ENCODE results near the gene LPIN1. TPM values are rescaled to one million over a fixed set of nuclear protein-coding genes. Genes with fewer than 3 reads are reported as not detected.

LPIN1 gene
- total and polyA plus RNA-seq, 2 of the 8 experiments (the other 6 are each of a cell fraction or from before 2014, with no cell fraction given), result 4.3 to 9.8 TPM

- no peak overlapping the region for H4K5ac ChIP-seq (ENCODE audit: insufficient read length, low read depth, low read length)
- H2BK5ac ChIP-seq (ENCODE audit: low read depth, low read length), result no peak overlapping the region
- no peak overlapping the region for H2AK5ac ChIP-seq (ENCODE audit: low read depth, low read length)
- CTCF ChIA-PET (ENCODE audit: partially characterized antibody), result interaction anchor here (0.6 to 1.0 kb wide), 4 partner anchors 87 to 559 kb away, joined by 3 to 4 read pairs (median 3); no protein-coding TSS in a partner anchor
- no peak overlapping the region for H3K14ac ChIP-seq (ENCODE audit: insufficient read length)
- H3K56ac ChIP-seq (replicated peaks; ENCODE audit: insufficient read length, low read depth, low read length), result no peak overlapping the region
- no peak overlapping the region for H2BK20ac ChIP-seq (ENCODE audit: low read length)
- no peak overlapping the region for H3K23ac ChIP-seq (ENCODE audit: insufficient read length)
- no peak overlapping the region for H3K9ac ChIP-seq (replicated peaks in 1 of 4; ENCODE audit: extremely low read depth in 1 of 4, low read depth in 3 of 4, low read length in 3 of 4)
- H3K9me3 ChIP-seq (ENCODE audit: insufficient read depth in 2 of 2, low read depth in 1 of 2, low read length in 1 of 2), result no peaks in the 10 kb centered on the region
- H3K4ac ChIP-seq (replicated peaks; ENCODE audit: insufficient read length, low read depth, low read length), result no peak overlapping the region
- H3K36me3 ChIP-seq (ENCODE audit: control insufficient read depth in 2 of 4, insufficient read depth in 4 of 4, low read length in 3 of 4), result no peaks in the 10 kb centered on the region
- WGBS, 2 experiments (ENCODE audit: extremely low coverage in 1 of 2, insufficient coverage in 1 of 2, insufficient read length in 1 of 2, insufficient replicate concordance in 2 of 2, low coverage in 1 of 2, low lambda C conversion rate in 2 of 2, missing lambda C conversion rate in 1 of 2), result 67% methylated on average over 2 of the region's 2 CpGs; no CpG with 5 or more reads in 1 of the 2 experiments
- POLR2A ChIA-PET (ENCODE audit: partially characterized antibody), result no interaction called here
- no peak for FAIRE-seq
- no peaks in the 10 kb centered on the region for H3K79me1 ChIP-seq (ENCODE audit: low read depth, low read length)
- H3K27me3 ChIP-seq (replicated peaks in 1 of 4; ENCODE audit: control insufficient read depth in 3 of 4, extremely low read depth in 1 of 4, insufficient read depth in 3 of 4, low read length in 3 of 4), result no peaks in the 10 kb centered on the region
- TF ChIP-seq MAFK (IDR thresholded peaks at IDR 0.05; ENCODE audit: low read depth, low read length), result no peak
- no peak for TF ChIP-seq SRF (IDR thresholded peaks at IDR 0.05; ENCODE audit: low read depth, low read length)
- TF ChIP-seq E2F6 (IDR thresholded peaks at IDR 0.05), result no peak
- TF ChIP-seq JUND (IDR thresholded peaks at IDR 0.05; ENCODE audit: low read length), result no peak
- TF ChIP-seq BCL11A (IDR thresholded peaks at IDR 0.05; ENCODE audit: low read depth in 2 of 2, low read length in 2 of 2), result no peak
- TF ChIP-seq CHD2 (IDR thresholded peaks at IDR 0.05; ENCODE audit: low read length), result no peak
- no peak for TF ChIP-seq CTBP2 (IDR thresholded peaks at IDR 0.05; ENCODE audit: borderline replicate concordance, insufficient read depth, insufficient read length, low read length)
- no peak overlapping the region for H4K91ac ChIP-seq (replicated peaks; ENCODE audit: insufficient read length, low read length)
- no peaks in the 10 kb centered on the region for H4K20me1 ChIP-seq (replicated peaks in 1 of 2; ENCODE audit: control insufficient read depth in 1 of 2, insufficient read depth in 2 of 2, low read length in 2 of 2)
- H3K27ac ChIP-seq (ENCODE audit: low read depth, low read length), result 0 out of 2 replicates have a peak overlapping the region, but pooled peaks have one; percentile 7
- no peak overlapping the region for H4K8ac ChIP-seq (ENCODE audit: extremely low read depth, insufficient read depth, low read length)
- H3K23me2 ChIP-seq (ENCODE audit: low read depth, low read length), result no peaks in the 10 kb centered on the region
- H2BK120ac ChIP-seq (replicated peaks; ENCODE audit: low read depth, low read length), result no peak overlapping the region
- no peak overlapping the region for H2BK12ac ChIP-seq (ENCODE audit: low read depth, low read length)
- H3K4me1 ChIP-seq (replicated peaks in 1 of 4; ENCODE audit: control insufficient read depth in 3 of 4, insufficient read depth in 4 of 4, low read length in 3 of 4), result no peaks in the 10 kb centered on the region; a peak in 2 of 7 replicates
- no peak overlapping the region for H3K18ac ChIP-seq (ENCODE audit: extremely low read depth, low read length)
- peak in 1 of 2 experiments; percentile 19 for DNase-seq (ENCODE audit: low read depth in 1 of 2, low spot score in 2 of 2)
- no peak overlapping the region for H3K4me3 ChIP-seq (ENCODE audit: extremely low read depth in 1 of 4, insufficient read depth in 2 of 4, low read depth in 3 of 4, low read length in 4 of 4)
- no peaks in the 10 kb centered on the region for H3K79me2 ChIP-seq (ENCODE audit: control insufficient read depth in 1 of 2, insufficient read depth in 2 of 2, low read length in 2 of 2)
- H2BK15ac ChIP-seq (ENCODE audit: low read length), result no peak overlapping the region
- H2AFZ ChIP-seq (ENCODE audit: low read length), result no peak overlapping the region
- no peak overlapping the region for H3K4me2 ChIP-seq (ENCODE audit: insufficient read depth in 1 of 2, low read depth in 2 of 2, low read length in 2 of 2)
Measured at GRCh38 chr2:11870064-11870463, 123.6 kb downstream of the LPIN1 start.

All from H1 (cell line).